ENCODE results near the gene EGR4.

DNA sequence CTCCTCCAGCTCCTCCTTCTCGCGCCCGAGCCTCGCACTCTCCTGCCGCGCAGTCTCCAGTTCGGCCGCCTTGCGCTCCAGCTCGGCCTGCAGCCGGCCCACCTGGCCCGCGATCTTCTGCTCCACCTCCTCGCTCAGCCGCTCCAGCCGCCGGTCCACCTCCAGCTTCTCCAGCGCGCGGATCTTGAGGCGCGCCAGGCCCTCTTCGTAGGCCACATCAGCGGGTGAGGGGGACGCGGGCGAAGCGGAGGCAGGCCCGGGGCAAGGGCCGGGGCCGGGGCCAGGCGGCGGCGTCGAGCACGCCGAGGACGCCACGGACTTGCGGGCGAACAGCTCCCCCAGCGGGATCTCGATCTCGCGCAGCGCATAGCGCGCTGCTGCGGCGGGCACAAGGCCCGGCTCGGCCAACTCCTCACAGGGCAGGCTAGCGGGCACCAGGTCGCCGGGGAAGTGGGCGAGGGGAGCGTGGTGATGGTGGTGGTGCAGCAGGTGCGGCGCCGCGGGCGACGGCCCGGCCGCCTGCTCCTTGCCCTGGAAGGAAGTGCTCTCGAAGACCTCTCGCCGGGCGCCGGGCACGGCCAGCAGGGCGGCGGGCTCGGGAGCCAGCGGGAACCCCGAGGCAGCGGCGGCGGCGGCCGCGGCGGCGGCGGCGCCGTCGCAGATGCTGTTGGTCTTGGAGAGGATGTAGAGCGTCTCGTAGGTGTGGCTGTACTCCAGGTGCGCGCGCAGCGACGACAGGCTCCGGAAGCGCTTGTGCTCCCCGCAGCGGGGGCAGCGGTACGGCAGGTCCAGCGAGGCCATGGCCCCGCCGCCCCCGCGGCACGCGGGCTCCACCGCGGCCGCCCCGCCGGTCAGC, 24.3 kb downstream of the EGR4 start:
- TF ChIP-seq, protein P1, sequence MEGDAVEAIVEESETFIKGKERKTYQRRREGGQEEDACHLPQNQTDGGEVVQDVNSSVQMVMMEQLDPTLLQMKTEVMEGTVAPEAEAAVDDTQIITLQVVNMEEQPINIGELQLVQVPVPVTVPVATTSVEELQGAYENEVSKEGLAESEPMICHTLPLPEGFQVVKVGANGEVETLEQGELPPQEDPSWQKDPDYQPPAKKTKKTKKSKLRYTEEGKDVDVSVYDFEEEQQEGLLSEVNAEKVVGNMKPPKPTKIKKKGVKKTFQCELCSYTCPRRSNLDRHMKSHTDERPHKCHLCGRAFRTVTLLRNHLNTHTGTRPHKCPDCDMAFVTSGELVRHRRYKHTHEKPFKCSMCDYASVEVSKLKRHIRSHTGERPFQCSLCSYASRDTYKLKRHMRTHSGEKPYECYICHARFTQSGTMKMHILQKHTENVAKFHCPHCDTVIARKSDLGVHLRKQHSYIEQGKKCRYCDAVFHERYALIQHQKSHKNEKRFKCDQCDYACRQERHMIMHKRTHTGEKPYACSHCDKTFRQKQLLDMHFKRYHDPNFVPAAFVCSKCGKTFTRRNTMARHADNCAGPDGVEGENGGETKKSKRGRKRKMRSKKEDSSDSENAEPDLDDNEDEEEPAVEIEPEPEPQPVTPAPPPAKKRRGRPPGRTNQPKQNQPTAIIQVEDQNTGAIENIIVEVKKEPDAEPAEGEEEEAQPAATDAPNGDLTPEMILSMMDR (IDR thresholded peaks at IDR 0.05), result peak; percentile 21
- TF ChIP-seq EZH2 (IDR thresholded peaks at IDR 0.05; ENCODE audit: borderline replicate concordance, insufficient read depth, low read depth, low read length, poor library complexity, severe bottlenecking), result no peak

All from B cell (primary cell).